Endothelial cell of umbilical vein (primary cell): ENCODE data around the gene MED14. TPM values are rescaled to one million over a fixed set of nuclear protein-coding genes. Genes with fewer than 3 reads are reported as not detected.

ENCODE experiments used
- BruUV-seq: library from RNA; stranded (reverse); fragments of 400-500 nt; replicated peaks from 2 replicates; lab custom pipeline; 2021; lab: Mats Ljungman, UMichigan
- CTCF ChIA-PET: fragments of 300-600, 350-600 bp; sonication (Branson Sonifier 250); formaldehyde crosslinking; loops from one replicate; lab custom pipeline; 2021; ENCODE audit warnings: antibody characterized with exemption, inconsistent platforms; lab: Charles Lee
- POLR2A ChIA-PET: fragments of 300-600, 350-600 bp; sonication (Branson Sonifier 250); formaldehyde crosslinking; loops from one replicate; lab custom pipeline; 2021; ENCODE audit warnings: antibody characterized with exemption, inconsistent platforms; lab: Charles Lee
- DNase-seq: peaks from one replicate; pipeline ENCODE4 v3.0.0-alpha.2; 2011; ENCODE audit warnings: low read depth, low spot score
- FAIRE-seq: peaks from 2 replicates; lab custom pipeline; 2011; peaks lifted over from hg19 to GRCh38; lab: Jason Lieb, UNC
- H2AFZ ChIP-seq: 2 replicates; pipeline ENCODE4 v1.6.0; 2012; ENCODE audit warnings: low read depth, low read length, control low read depth, inconsistent platforms
- H3K27ac ChIP-seq: 2 replicates; pipeline ENCODE4 v1.5.1; 2011; ENCODE audit warnings: low read depth, mild to moderate bottlenecking, control low read depth, low read length, moderate library complexity; ENCODE audit not compliant: insufficient read depth
- H3K27me3 ChIP-seq, 2 experiments: 2 replicates each; pipeline versions ENCODE4 v1.6.0 to v1.6.1; 2011; ENCODE audit warnings: low read length in 2 of 2, mixed read lengths in 1 of 2; ENCODE audit not compliant: control insufficient read depth in 2 of 2, insufficient read depth in 2 of 2
- H3K36me3 ChIP-seq, 2 experiments: 2 replicates in 1 of 2; 3 replicates in 1 of 2; pipeline ENCODE4 v1.5.1; 2011; ENCODE audit warnings: low read length in 2 of 2, mild to moderate bottlenecking in 1 of 2, moderate library complexity in 1 of 2; ENCODE audit not compliant: control insufficient read depth in 2 of 2, insufficient read depth in 2 of 2; ENCODE audit errors: extremely low read depth in 1 of 2
- H3K4me1 ChIP-seq: 3 replicates; pipeline ENCODE4 v1.5.1; 2011; ENCODE audit warnings: mild to moderate bottlenecking, low read length; ENCODE audit not compliant: control insufficient read depth, insufficient read depth; ENCODE audit errors: extremely low read depth
- H3K4me2 ChIP-seq: 2 replicates; pipeline ENCODE4 v1.6.1; 2011; ENCODE audit warnings: low read length, control low read depth, mixed read lengths; ENCODE audit not compliant: insufficient read depth
- H3K4me3 ChIP-seq, 3 experiments: fragments of 200-600 bp in 1 of 3; sonication (generic), shearing (Covaris generic) in 1 of 3; replicated peaks in 1 of 3; 2 replicates each; pipeline ENCODE4 v1.5.1; 2011 to 2016; ENCODE audit warnings: control low read depth in 3 of 3, low read length in 3 of 3, mild to moderate bottlenecking in 2 of 3, inconsistent platforms in 1 of 3, low read depth in 1 of 3, moderate library complexity in 1 of 3; ENCODE audit not compliant: insufficient read depth in 1 of 3
- H3K79me2 ChIP-seq: 2 replicates; pipeline ENCODE4 v1.6.0; 2012; ENCODE audit warnings: low read length, inconsistent platforms; ENCODE audit not compliant: control insufficient read depth, insufficient read depth
- H3K9ac ChIP-seq: replicated peaks from 2 replicates; pipeline ENCODE3; 2011; ENCODE audit warnings: low read length, control low read depth; ENCODE audit not compliant: insufficient read depth; ENCODE audit errors: extremely low read depth
- H3K9me1 ChIP-seq: replicated peaks from 3 replicates; pipeline ENCODE4 v1.6.0; 2011; ENCODE audit warnings: mild to moderate bottlenecking, low read length; ENCODE audit not compliant: control insufficient read depth, insufficient read depth; ENCODE audit errors: extremely low read depth
- H3K9me3 ChIP-seq: replicated peaks from 2 replicates; pipeline ENCODE4 v1.5.1; 2012; ENCODE audit warnings: low read length, inconsistent platforms; ENCODE audit not compliant: control insufficient read depth, insufficient read depth
- H4K20me1 ChIP-seq: replicated peaks from 2 replicates; pipeline ENCODE3; 2011; ENCODE audit warnings: mild to moderate bottlenecking, low read length; ENCODE audit not compliant: control insufficient read depth, insufficient read depth; ENCODE audit errors: extremely low read depth
- EZH2 ChIP-seq: IDR thresholded peaks from 2 replicates; pipeline ENCODE4 v1.6.1; 2012; ENCODE audit warnings: borderline replicate concordance, low read depth, mild to moderate bottlenecking, moderate library complexity, low read length, inconsistent platforms; ENCODE audit not compliant: severe bottlenecking
- FOS ChIP-seq: IDR thresholded peaks from 2 replicates; pipeline ENCODE4 v1.6.1; 2011; ENCODE audit warnings: mild to moderate bottlenecking, low read length, moderate library complexity, borderline replicate concordance; ENCODE audit not compliant: insufficient read depth
- GATA2 ChIP-seq: IDR thresholded peaks from 2 replicates; pipeline ENCODE4 v1.7.0; 2011; ENCODE audit warnings: low read depth, mild to moderate bottlenecking, moderate library complexity, mixed read lengths, low read length; ENCODE audit not compliant: insufficient read length, insufficient read depth
- JUN ChIP-seq: IDR thresholded peaks from 2 replicates; pipeline ENCODE4 v1.6.1; 2011; ENCODE audit warnings: borderline replicate concordance, low read depth; ENCODE audit not compliant: insufficient read length, insufficient read depth
- MYC ChIP-seq: IDR thresholded peaks from one replicate; pipeline ENCODE4 v1.6.1; 2011; ENCODE audit warnings: mild to moderate bottlenecking, low read depth, low read length
- POLR2A ChIP-seq: IDR thresholded peaks from 2 replicates; pipeline ENCODE4 v1.6.1; 2012; ENCODE audit warnings: low read depth, mild to moderate bottlenecking, control low read depth, low read length
- POLR2AphosphoS5 ChIP-seq: IDR thresholded peaks from 2 replicates; pipeline ENCODE4 v1.6.1; 2012; ENCODE audit warnings: low read depth, mild to moderate bottlenecking, control low read depth, low read length, moderate library complexity; ENCODE audit not compliant: insufficient read depth
- dilution Hi-C: fragments of 300-500 bp; cut with MboI; formaldehyde crosslinking; loops from one replicate; pipeline ENCODE4 v1.15.0; 2019; ENCODE audit warnings: low sequenced_read_pairs; ENCODE audit not compliant: extremely low pct_ligation_motif_present
- intact Hi-C: fragments of 100-400 bp; cut with micrococcal nuclease; formaldehyde crosslinking; loops from one replicate; pipeline ENCODE4 v1.10.0; 2022
- polyA plus RNA-seq, 4 experiments: library from polyadenylated mRNA; depleted of rRNA in 3 of 4; stranded (reverse) in 3 of 4; unstranded in 1 of 4; fragments of >200 nt; gene quantifications; 2 replicates each; pipeline versions ENCODE4 v1.2.1 to v1.2.3, GENCODE V29; 2011 to 2012; ENCODE audit warnings: missing spikeins in 1 of 4
- total RNA-seq: library from RNA; stranded (reverse); gene quantifications from 2 replicates; pipeline ENCODE4 v1.2.3, GENCODE V29; 2021
- TF ChIP-seq, protein P1 (sequence below): IDR thresholded peaks from 2 replicates; pipeline ENCODE4 v1.6.1; 2011; ENCODE audit not compliant: insufficient read depth, insufficient read length
- TF ChIP-seq, protein P2 (sequence below), 2 donors: IDR thresholded peaks; 1 replicate in 1 of 2; 2 replicates in 1 of 2; pipeline ENCODE4 v1.5.1; 2011; ENCODE audit warnings: low read length in 2 of 2, mild to moderate bottlenecking in 2 of 2, moderate library complexity in 2 of 2, control low read depth in 1 of 2, inconsistent platforms in 1 of 2, low read depth in 1 of 2; ENCODE audit not compliant: insufficient read depth in 1 of 2; ENCODE audit errors: extremely low read depth in 1 of 2

The MED14 gene
- total and polyA plus RNA-seq, 2 donors (not counting 3 experiments of a cell fraction or from before 2014, with no cell fraction given), result 25.6 to 55.8 TPM

DNA sequence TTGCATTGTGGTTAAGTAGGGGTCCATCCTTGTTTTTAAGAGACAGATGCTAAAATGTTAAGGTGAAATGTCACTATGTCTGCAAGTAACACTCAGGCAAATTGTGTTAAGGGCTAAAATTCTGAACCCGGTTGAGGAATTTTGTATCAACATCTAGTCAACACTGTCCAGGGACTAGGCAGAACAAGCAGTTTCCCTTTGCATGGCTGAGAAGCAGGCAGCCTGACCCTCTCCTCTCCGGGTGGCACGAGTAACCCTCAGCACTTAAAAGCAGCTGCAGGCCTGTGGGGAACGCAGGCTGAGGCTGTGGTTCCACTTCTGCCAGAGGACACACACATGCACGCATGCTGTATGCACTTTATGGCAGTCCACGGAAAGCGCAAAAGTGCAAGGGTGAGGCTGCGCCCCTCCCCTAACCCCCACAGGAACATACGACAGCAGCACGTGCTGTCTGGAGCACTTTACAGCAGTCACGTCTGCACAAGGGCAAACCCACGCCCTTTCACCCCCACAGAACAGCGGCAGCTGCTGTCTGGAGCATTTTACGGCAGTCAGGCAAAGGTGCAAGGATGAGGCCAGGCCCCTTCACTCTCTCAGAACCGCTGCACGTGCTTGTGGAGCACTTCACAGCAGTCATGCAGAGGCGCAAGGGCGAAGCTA, 112.7 kb downstream of the MED14 start:
- Histone ChIP-seq H3K4me3 (no peak overlapping the region), H3K9ac (no peak overlapping the region), H3K4me2 (no peak overlapping the region), H3K36me3 (no peaks in the 10 kb centered on the region), H3K9me1 (no peaks in the 10 kb centered on the region), H3K9me3 (no peaks in the 10 kb centered on the region), H3K27ac (no peak overlapping the region), H2AFZ (no peak overlapping the region), H3K27me3 (no peaks in the 10 kb centered on the region), H3K79me2 (no peaks in the 10 kb centered on the region), H4K20me1 (no peaks in the 10 kb centered on the region), H3K4me1 (no peaks in the 10 kb centered on the region)
- intact Hi-C loops, result no loop called here
- FAIRE-seq (peak; percentile 4), DNase-seq (no peak)
- ChIA-PET POLR2A (no interaction called here), CTCF (no interaction called here)
- no peak for TF ChIP-seq POLR2AphosphoS5
- no peak for TF ChIP-seq GATA2
- no peak for TF ChIP-seq JUN
- no peak for TF ChIP-seq POLR2A
- TF ChIP-seq MYC, result no peak
- no peak for TF ChIP-seq EZH2
- TF ChIP-seq FOS, result no peak
- TF ChIP-seq, protein P1, sequence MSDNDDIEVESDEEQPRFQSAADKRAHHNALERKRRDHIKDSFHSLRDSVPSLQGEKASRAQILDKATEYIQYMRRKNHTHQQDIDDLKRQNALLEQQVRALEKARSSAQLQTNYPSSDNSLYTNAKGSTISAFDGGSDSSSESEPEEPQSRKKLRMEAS, result no peak
- TF ChIP-seq, protein P2, sequence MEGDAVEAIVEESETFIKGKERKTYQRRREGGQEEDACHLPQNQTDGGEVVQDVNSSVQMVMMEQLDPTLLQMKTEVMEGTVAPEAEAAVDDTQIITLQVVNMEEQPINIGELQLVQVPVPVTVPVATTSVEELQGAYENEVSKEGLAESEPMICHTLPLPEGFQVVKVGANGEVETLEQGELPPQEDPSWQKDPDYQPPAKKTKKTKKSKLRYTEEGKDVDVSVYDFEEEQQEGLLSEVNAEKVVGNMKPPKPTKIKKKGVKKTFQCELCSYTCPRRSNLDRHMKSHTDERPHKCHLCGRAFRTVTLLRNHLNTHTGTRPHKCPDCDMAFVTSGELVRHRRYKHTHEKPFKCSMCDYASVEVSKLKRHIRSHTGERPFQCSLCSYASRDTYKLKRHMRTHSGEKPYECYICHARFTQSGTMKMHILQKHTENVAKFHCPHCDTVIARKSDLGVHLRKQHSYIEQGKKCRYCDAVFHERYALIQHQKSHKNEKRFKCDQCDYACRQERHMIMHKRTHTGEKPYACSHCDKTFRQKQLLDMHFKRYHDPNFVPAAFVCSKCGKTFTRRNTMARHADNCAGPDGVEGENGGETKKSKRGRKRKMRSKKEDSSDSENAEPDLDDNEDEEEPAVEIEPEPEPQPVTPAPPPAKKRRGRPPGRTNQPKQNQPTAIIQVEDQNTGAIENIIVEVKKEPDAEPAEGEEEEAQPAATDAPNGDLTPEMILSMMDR (IDR thresholded peaks at IDR 0.05; ENCODE audit: extremely low read depth in 1 of 2, insufficient read depth in 1 of 2, low read depth in 1 of 2, low read length in 2 of 2), result no peak
- dilution Hi-C loops, result no loop called here
- BruUV-seq, result no TSS peak
